HG03175 (cell line): ENCODE measurements around the gene GOLGA8T.
"Not testable (repeated sequence)": the region's sequence is repeated elsewhere in the genome, so short reads cannot be mapped to it uniquely, and the experiment has no call there.

Source experiments
- ATAC-seq: cut with Tn5 transposase; IDR thresholded peaks from one replicate; pipeline ENCODE4 v1.9.1; 2021; ENCODE audit warnings: mild to moderate bottlenecking, moderate library complexity; ENCODE audit not compliant: unreplicated experiment

Gene GOLGA8T

DNA sequence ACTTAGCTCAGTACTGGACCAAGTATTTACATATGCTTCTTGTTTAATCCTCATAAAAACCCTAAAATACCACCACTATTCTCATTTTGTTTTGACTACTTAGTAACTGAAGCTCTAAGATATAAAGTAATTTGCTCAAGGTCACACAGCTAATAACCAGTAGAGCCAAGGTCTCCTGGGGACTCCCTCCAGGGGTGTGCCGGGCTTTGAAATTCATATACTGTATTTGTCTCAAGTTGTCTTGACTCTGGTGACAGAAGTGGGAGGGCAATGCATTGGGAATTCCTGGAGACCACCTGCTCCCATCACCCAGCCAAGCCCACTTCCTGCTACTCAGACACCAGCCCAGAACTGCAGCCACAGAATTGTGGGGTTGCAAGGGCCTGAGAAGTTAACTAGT lies 54.9 kb downstream of the GOLGA8T start:
- not testable (repeated sequence) for ATAC-seq

DNA sequence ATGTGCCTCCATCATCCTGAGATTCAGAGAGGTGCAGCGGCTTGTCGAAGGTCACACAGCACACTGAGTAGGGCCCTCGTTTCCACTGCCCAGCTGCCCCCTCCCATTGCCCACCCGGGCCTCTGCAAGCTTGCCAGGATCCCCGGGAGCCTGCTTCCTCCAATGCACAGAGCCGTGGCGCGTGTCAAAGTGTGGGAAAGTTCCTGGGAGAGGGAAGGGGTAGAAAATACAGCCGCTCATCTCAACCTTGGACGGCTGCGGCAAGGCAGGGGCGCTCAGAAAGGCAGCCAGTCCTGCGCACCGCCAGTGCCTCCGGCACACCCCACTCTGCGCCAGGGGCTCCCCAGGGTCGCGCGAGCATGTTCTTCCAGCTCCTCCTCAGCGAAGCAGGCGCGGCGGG lies 56.3 kb downstream of the GOLGA8T start:
- not testable (repeated sequence) for ATAC-seq

DNA sequence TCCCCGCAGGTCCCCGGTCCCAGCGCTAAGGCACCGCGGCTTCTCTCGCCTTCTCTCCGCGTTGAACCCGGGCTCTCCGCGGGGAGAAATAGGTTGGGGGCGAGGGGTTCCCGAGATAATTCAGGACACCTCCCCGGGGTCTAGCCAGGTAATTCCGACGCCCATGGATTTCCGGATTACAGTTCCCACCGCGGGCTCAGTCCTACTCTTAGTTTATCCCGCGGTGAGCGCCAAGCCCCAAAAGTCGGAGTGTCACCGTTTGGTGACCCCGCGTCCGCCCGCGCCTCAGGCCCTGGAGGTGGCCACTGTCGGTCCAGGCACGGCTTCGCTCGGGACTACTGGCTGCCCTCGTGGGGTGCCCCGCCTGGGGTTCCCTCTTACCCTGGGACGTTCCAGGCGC lies 56.8 kb downstream of the GOLGA8T start:
- not testable (repeated sequence) for ATAC-seq

DNA sequence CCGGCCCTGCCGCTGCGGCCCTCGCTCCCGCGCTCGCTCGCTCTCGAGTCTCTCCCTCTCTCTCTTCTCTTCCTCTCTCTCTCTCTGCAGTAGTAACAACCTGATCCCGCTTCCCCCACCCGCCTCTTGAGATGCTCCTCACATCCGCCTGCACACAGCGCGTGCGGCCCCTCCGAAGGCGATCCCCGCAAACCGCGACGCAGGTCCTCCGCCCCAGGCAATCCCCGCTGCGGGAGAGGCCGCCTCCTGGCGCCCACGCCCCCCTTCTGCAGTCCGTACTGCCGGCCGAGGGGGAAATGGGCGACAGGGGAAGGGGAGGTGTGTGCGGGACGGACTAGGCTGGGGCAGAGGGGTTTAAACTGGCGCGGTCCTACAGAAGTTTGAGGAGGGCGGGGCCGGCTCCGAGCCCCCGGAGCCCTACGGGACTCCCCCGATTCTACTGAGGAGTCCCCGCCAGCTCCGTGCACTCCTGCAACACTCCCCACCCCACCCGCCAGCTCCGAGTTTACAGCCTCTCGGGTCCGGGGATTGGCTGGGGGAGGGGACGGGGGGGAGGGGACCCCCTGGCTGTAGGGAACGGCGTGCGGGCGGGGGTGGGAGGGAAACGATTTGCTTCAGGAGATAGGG lies 57.4 kb downstream of the GOLGA8T start:
- not testable (repeated sequence) for ATAC-seq

DNA sequence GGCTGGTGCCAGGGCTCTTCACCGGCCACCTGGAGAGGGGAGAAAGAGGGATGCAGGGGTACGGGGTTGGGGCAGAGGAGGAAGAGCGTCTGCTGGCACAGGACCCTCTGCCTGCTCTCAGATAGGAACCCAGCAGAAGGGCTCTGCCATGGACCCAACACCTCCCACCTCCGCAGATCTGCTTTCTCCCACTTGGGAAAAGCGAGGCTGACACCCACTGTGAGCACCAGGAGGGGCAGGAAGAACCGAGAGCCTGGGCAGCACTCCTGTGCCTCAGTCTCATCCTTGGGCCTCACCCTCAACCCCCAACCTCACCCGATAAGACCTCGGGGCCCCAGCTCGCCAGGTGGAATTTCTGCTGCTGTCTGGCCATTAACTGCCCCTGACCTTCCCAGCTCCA lies 58.0 kb downstream of the GOLGA8T start:
- ATAC-seq: not testable (repeated sequence)
